Parathyroid adenoma (tissue), 2 donors: ENCODE data around the gene SORL1-AS1.
A peak's percentile ranks its signal among the peaks of the same experiment; 100 is the strongest.

ENCODE experiments used
- H2AFZ ChIP-seq: fragments of 300-600 bp; sonication (generic); one replicate; pipeline ENCODE4 v1.7.0; 2017; ENCODE audit warnings: antibody characterized with exemption, mild to moderate bottlenecking
- H3K27ac ChIP-seq: fragments of 300-600 bp; sonication (generic); one replicate; pipeline ENCODE4 v1.7.0; 2017
- H3K27me3 ChIP-seq: fragments of 300-600 bp; sonication (generic); one replicate; pipeline ENCODE4 v1.7.0; 2017; ENCODE audit warnings: low read length; ENCODE audit not compliant: control insufficient read depth, insufficient read depth
- H3K36me3 ChIP-seq: fragments of 300-600 bp; sonication (generic); one replicate; pipeline ENCODE4 v1.7.0; 2017; ENCODE audit warnings: low read length; ENCODE audit not compliant: control insufficient read depth, insufficient read depth
- H3K4me1 ChIP-seq: fragments of 300-600 bp; sonication (generic); one replicate; pipeline ENCODE4 v1.7.0; 2017; ENCODE audit warnings: control low read depth
- H3K4me2 ChIP-seq: fragments of 300-600 bp; sonication (generic); one replicate; pipeline ENCODE4 v1.7.0; 2017; ENCODE audit warnings: low read length
- H3K4me3 ChIP-seq: fragments of 300-600 bp; sonication (generic); one replicate; pipeline ENCODE4 v1.7.0; 2017; ENCODE audit warnings: low read depth, low read length
- H3K79me2 ChIP-seq: fragments of 300-600 bp; sonication (generic); one replicate; pipeline ENCODE4 v1.7.0; 2017; ENCODE audit warnings: control low read depth
- H3K9ac ChIP-seq: fragments of 300-600 bp; sonication (generic); one replicate; pipeline ENCODE4 v1.7.0; 2017; ENCODE audit warnings: mild to moderate bottlenecking
- H3K9me3 ChIP-seq: fragments of 300-600 bp; sonication (generic); one replicate; pipeline ENCODE4 v1.7.0; 2017; ENCODE audit warnings: low read length; ENCODE audit not compliant: control insufficient read depth
- CTCF ChIP-seq: fragments of 300-600 bp; sonication (generic); IDR thresholded peaks from one replicate; pipeline ENCODE4 v1.7.0; 2017; ENCODE audit warnings: antibody characterized with exemption, mild to moderate bottlenecking
- donor health status: primary hyperparathyroidism.

Gene SORL1-AS1

DNA sequence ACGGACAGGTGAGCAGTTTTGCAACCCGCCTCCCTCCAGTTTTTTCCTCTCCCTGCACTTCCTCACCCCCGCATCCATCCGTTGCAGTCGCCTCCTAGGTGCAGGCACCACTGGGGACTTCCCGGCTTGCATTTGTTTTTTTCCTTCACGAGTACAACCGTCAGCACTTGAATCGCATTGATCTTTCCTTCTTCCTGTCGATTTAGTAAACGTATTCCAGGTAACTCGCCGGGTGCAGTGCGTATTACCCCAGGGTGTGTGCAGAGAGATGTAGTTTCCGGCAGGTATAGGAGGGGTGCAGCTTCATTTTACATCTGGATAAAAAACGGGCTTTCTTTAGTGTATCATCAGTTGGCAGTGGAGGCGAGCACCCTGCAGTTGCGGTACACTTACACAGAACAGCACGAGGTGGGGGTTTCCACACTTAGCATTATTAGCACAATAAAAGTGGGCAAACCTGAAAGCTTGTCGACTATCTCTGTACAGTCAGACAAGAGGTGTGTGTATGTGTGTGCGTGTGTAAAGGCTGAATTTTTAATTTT is at the start of gene SORL1-AS1:
TSS of gene SORL1-AS1 (minus strand) at position 359 of the 542 bp plus-strand sequence.
- Histone ChIP-seq H3K27me3 (no peaks in the 10 kb centered on the region), H3K27ac (no peak within 1 kb of the TSS), H3K9me3 (no peaks in the 10 kb centered on the region), H3K9ac (no peak within 1 kb of the TSS), H3K79me2 (no peaks in the 10 kb centered on the region), H2AFZ (peak within 1 kb of the TSS; percentile 80), H3K4me3 (peak within 1 kb of the TSS; percentile 47), H3K4me2 (peak within 1 kb of the TSS; percentile 59), H3K36me3 (no peaks in the 10 kb centered on the region), H3K4me1 (no peaks in the 10 kb centered on the region)
- no peak for TF ChIP-seq CTCF

DNA sequence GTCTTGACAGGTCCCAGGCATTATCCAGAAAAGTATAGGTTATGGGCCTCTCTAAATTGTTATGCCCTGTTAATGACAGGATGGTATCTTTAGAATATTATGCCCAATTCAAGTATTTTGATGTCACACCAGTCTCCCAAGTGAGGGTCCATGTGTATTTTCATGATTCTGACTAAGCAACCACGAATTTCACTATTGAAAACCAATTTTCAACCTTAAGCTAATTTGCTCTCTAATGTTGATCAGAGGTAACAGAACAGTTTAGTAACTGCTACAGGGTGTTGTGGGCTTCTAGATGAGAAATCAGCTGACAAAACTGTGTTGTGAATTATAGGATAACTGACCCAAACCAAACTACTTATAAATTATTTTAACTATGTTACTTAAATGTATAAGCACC is 48.0 kb upstream of the SORL1-AS1 start:
- no peak for TF ChIP-seq CTCF

GRCh38 chr11:121500275-121500674 is 47.5 kb upstream of the SORL1-AS1 start:
- no peak overlapping the region for H3K4me3 ChIP-seq
- no peaks in the 10 kb centered on the region for H3K36me3 ChIP-seq
- no peaks in the 10 kb centered on the region for H3K79me2 ChIP-seq
- TF ChIP-seq CTCF = no peak
- H2AFZ ChIP-seq = no peak overlapping the region
- H3K4me1 ChIP-seq = no peaks in the 10 kb centered on the region
- no peak overlapping the region for H3K9ac ChIP-seq
- no peaks in the 10 kb centered on the region for H3K27me3 ChIP-seq
- H3K27ac ChIP-seq = no peak overlapping the region
- no peak overlapping the region for H3K4me2 ChIP-seq
- H3K9me3 ChIP-seq = no peaks in the 10 kb centered on the region

More for the DNA sequence above, 48.0 kb upstream of the SORL1-AS1 start:
- no peaks in the 10 kb centered on the region for H3K27me3 ChIP-seq
- H3K9me3 ChIP-seq = no peaks in the 10 kb centered on the region
- no peak overlapping the region for H2AFZ ChIP-seq
- no peak overlapping the region for H3K9ac ChIP-seq
- H3K36me3 ChIP-seq = no peaks in the 10 kb centered on the region
- H3K79me2 ChIP-seq = no peaks in the 10 kb centered on the region
- H3K27ac ChIP-seq = no peak overlapping the region
- H3K4me2 ChIP-seq = no peak overlapping the region
- H3K4me1 ChIP-seq = no peaks in the 10 kb centered on the region
- H3K4me3 ChIP-seq = no peak overlapping the region

DNA sequence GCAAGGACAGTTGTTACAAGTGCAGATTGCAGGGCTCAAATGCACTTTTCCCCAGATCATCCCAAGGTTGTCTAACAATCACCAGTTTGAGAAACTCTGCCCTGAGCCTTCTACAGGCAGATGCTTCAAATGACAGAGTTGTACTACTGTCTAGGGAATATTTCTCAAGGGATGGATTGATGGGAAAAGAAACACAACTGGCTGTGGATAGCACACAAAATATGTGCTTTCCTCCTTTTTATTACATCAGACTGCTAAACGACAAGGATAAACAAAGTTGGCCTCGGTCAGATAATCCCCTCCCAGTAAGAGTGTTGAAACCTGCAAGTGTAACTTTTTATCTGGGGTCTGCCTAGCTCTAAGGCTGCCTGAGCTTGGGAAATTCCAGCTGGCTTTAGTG is 46.6 kb upstream of the SORL1-AS1 start:
- Histone ChIP-seq H2AFZ (no peak overlapping the region), H3K36me3 (no peaks in the 10 kb centered on the region), H3K4me1 (no peaks in the 10 kb centered on the region), H3K4me2 (no peak overlapping the region), H3K9ac (no peak overlapping the region), H3K9me3 (no peaks in the 10 kb centered on the region), H3K27me3 (no peaks in the 10 kb centered on the region), H3K79me2 (no peaks in the 10 kb centered on the region), H3K27ac (no peak overlapping the region), H3K4me3 (no peak overlapping the region)
- TF ChIP-seq CTCF = no peak
